ENCODE results near the gene SUN1. TPM values are rescaled to one million over a fixed set of nuclear protein-coding genes. Genes with fewer than 3 reads are reported as not detected.

Gene SUN1
- total and polyA plus RNA-seq, 9 of the 15 experiments (the other 6 are each of a cell fraction or from before 2014, with no cell fraction given): 36.8 to 132 (median 62.3) TPM

DNA sequence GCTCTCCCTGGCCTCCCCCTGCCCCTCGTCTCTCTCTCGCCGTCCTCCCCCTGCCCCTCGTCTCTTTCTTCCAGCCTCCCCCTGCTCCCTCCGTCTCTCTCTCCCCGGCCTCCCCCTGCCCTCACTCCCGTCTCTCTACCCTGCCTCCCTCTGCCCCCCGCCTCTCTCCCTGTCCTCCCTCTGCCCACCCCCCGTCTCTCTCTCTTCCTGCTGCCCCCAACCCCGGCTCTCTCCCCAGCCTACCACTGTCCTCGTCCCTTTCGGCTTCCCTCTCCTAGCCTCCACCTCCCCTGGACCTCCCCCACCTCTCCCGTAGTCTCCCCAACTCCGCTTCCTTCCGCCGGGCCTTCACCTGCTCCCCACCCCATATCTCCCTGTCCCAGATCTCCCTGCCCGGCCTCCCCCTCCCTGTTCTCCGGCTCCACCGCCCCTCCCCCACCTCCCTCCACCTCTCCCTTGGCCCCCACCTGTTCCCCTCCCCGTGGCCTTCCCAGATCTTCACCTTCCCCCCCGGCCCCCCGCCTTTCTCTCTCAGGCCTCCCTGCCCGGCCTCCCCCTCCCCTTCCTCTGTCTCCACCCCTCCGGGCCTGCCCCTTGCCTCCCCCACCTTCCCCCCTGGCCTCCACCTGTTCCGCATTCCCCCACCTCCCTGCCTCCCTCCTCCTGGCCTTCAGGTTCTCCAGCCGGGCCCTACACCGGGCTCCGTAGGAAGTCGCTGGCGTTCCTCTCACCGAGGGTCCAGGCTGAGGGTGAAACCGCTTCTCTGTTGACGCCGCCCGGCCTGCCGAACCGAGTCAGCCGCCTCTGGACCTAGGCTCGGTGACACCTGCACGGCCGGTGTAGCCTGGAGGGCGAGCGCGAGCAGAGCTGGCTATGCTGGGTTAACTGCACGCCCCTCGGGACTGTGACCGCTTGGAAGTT lies 45.3 kb downstream of the SUN1 start (continued):
- TF ChIP-seq NFIC (IDR thresholded peaks at IDR 0.05) (peak; percentile 33; the same call in 1 of the 2 replicates), HIVEP1 (CRISPR knock-in tag; IDR thresholded peaks at IDR 0.05) (no peak), MTA2 (IDR thresholded peaks at IDR 0.05; ENCODE audit: low read depth) (peak; percentile 43; the same call in 1 of the 2 replicates), POLR2B (IDR thresholded peaks at IDR 0.05; ENCODE audit: low read depth, partially characterized antibody) (no peak)
- TF ChIP-seq, protein P1, sequence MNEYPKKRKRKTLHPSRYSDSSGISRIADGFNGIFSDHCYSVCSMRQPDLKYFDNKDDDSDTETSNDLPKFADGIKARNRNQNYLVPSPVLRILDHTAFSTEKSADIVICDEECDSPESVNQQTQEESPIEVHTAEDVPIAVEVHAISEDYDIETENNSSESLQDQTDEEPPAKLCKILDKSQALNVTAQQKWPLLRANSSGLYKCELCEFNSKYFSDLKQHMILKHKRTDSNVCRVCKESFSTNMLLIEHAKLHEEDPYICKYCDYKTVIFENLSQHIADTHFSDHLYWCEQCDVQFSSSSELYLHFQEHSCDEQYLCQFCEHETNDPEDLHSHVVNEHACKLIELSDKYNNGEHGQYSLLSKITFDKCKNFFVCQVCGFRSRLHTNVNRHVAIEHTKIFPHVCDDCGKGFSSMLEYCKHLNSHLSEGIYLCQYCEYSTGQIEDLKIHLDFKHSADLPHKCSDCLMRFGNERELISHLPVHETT (CRISPR knock-in tag; conservative IDR thresholded peaks at IDR 0.05 in 1 of 2, IDR thresholded peaks at IDR 0.05 in 1 of 2): no peak
- TF ChIP-seq, protein P2, sequence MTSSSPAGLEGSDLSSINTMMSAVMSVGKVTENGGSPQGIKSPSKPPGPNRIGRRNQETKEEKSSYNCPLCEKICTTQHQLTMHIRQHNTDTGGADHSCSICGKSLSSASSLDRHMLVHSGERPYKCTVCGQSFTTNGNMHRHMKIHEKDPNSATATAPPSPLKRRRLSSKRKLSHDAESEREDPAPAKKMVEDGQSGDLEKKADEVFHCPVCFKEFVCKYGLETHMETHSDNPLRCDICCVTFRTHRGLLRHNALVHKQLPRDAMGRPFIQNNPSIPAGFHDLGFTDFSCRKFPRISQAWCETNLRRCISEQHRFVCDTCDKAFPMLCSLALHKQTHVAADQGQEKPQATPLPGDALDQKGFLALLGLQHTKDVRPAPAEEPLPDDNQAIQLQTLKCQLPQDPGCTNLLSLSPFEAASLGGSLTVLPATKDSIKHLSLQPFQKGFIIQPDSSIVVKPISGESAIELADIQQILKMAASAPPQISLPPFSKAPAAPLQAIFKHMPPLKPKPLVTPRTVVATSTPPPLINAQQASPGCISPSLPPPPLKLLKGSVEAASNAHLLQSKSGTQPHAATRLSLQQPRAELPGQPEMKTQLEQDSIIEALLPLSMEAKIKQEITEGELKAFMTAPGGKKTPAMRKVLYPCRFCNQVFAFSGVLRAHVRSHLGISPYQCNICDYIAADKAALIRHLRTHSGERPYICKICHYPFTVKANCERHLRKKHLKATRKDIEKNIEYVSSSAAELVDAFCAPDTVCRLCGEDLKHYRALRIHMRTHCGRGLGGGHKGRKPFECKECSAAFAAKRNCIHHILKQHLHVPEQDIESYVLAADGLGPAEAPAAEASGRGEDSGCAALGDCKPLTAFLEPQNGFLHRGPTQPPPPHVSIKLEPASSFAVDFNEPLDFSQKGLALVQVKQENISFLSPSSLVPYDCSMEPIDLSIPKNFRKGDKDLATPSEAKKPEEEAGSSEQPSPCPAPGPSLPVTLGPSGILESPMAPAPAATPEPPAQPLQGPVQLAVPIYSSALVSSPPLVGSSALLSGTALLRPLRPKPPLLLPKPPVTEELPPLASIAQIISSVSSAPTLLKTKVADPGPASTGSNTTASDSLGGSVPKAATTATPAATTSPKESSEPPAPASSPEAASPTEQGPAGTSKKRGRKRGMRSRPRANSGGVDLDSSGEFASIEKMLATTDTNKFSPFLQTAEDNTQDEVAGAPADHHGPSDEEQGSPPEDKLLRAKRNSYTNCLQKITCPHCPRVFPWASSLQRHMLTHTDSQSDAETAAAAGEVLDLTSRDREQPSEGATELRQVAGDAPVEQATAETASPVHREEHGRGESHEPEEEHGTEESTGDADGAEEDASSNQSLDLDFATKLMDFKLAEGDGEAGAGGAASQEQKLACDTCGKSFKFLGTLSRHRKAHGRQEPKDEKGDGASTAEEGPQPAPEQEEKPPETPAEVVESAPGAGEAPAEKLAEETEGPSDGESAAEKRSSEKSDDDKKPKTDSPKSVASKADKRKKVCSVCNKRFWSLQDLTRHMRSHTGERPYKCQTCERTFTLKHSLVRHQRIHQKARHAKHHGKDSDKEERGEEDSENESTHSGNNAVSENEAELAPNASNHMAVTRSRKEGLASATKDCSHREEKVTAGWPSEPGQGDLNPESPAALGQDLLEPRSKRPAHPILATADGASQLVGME (CRISPR knock-in tag; IDR thresholded peaks at IDR 0.05): no peak
- TF ChIP-seq, protein P3, sequence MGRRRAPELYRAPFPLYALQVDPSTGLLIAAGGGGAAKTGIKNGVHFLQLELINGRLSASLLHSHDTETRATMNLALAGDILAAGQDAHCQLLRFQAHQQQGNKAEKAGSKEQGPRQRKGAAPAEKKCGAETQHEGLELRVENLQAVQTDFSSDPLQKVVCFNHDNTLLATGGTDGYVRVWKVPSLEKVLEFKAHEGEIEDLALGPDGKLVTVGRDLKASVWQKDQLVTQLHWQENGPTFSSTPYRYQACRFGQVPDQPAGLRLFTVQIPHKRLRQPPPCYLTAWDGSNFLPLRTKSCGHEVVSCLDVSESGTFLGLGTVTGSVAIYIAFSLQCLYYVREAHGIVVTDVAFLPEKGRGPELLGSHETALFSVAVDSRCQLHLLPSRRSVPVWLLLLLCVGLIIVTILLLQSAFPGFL (CRISPR knock-in tag; IDR thresholded peaks at IDR 0.05): no peak
- TF ChIP-seq, protein P4, sequence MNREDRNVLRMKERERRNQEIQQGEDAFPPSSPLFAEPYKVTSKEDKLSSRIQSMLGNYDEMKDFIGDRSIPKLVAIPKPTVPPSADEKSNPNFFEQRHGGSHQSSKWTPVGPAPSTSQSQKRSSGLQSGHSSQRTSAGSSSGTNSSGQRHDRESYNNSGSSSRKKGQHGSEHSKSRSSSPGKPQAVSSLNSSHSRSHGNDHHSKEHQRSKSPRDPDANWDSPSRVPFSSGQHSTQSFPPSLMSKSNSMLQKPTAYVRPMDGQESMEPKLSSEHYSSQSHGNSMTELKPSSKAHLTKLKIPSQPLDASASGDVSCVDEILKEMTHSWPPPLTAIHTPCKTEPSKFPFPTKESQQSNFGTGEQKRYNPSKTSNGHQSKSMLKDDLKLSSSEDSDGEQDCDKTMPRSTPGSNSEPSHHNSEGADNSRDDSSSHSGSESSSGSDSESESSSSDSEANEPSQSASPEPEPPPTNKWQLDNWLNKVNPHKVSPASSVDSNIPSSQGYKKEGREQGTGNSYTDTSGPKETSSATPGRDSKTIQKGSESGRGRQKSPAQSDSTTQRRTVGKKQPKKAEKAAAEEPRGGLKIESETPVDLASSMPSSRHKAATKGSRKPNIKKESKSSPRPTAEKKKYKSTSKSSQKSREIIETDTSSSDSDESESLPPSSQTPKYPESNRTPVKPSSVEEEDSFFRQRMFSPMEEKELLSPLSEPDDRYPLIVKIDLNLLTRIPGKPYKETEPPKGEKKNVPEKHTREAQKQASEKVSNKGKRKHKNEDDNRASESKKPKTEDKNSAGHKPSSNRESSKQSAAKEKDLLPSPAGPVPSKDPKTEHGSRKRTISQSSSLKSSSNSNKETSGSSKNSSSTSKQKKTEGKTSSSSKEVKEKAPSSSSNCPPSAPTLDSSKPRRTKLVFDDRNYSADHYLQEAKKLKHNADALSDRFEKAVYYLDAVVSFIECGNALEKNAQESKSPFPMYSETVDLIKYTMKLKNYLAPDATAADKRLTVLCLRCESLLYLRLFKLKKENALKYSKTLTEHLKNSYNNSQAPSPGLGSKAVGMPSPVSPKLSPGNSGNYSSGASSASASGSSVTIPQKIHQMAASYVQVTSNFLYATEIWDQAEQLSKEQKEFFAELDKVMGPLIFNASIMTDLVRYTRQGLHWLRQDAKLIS (CRISPR knock-in tag; IDR thresholded peaks at IDR 0.05): no peak
- TF ChIP-seq, protein P5, sequence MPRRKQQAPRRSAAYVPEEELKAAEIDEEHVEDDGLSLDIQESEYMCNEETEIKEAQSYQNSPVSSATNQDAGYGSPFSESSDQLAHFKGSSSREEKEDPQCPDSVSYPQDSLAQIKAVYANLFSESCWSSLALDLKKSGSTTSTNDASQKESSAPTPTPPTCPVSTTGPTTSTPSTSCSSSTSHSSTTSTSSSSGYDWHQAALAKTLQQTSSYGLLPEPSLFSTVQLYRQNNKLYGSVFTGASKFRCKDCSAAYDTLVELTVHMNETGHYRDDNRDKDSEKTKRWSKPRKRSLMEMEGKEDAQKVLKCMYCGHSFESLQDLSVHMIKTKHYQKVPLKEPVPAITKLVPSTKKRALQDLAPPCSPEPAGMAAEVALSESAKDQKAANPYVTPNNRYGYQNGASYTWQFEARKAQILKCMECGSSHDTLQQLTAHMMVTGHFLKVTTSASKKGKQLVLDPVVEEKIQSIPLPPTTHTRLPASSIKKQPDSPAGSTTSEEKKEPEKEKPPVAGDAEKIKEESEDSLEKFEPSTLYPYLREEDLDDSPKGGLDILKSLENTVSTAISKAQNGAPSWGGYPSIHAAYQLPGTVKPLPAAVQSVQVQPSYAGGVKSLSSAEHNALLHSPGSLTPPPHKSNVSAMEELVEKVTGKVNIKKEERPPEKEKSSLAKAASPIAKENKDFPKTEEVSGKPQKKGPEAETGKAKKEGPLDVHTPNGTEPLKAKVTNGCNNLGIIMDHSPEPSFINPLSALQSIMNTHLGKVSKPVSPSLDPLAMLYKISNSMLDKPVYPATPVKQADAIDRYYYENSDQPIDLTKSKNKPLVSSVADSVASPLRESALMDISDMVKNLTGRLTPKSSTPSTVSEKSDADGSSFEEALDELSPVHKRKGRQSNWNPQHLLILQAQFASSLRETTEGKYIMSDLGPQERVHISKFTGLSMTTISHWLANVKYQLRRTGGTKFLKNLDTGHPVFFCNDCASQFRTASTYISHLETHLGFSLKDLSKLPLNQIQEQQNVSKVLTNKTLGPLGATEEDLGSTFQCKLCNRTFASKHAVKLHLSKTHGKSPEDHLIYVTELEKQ (CRISPR knock-in tag; IDR thresholded peaks at IDR 0.05): no peak
